SH-SY5Y (cell line): ENCODE results near the gene MEIS1.

Experiments used
- GATA2 ChIP-seq: IDR thresholded peaks from 2 replicates; pipeline ENCODE4 v1.6.1; 2011; ENCODE audit warnings: mild to moderate bottlenecking, low read depth, low read length
- GATA3 ChIP-seq: IDR thresholded peaks from 2 replicates; pipeline ENCODE4 v1.6.1; 2011; ENCODE audit warnings: low read depth, mild to moderate bottlenecking, low read length, moderate library complexity

GRCh38 chr2:66488946-66489345, 54.0 kb downstream of the MEIS1 start:
- TF ChIP-seq GATA2 (no peak), GATA3 (no peak)
